ENCODE results near the gene ETV5. TPM values are rescaled to one million over a fixed set of nuclear protein-coding genes. Genes with fewer than 3 reads are reported as not detected.

The ETV5 gene
- total and polyA plus RNA-seq, 10 of the 15 experiments (the other 5 are each of a cell fraction or from before 2014, with no cell fraction given) = 5.0 to 18.4 (median 7.4) TPM

DNA sequence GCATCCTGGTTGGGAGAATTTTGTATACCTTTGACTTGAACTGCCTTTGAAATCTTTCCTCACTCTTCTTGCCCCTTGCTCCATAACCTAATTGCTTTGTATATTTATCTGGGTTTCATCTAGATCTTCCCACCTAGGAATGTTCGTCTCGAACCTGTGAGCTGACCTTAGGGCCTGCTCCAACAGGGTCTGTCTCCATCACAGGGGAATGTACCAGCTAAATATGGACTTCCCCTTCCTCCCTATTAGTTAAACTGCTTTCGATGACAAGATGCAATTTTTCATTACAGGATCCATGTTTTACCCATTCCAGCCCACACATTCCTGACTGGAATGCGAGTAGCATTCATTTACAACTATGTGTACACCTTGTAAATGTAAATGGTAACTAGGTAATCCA, 10.6 kb upstream of the ETV5 start:
- H3K4me2 ChIP-seq (ENCODE audit: control insufficient read depth, insufficient read depth) = no peak overlapping the region
- RAD21 ChIA-PET (ENCODE audit: unreplicated experiment) = no interaction called here
- in situ Hi-C loops (cut with MboI) = no loop called here
- POLR2A ChIA-PET = no interaction called here
- H2AFZ ChIP-seq (ENCODE audit: control insufficient read depth, low read depth, low read length) = no peak overlapping the region
- SMC1A ChIA-PET (ENCODE audit: uncharacterized antibody, unreplicated experiment) = no interaction called here
- DNase-seq (ENCODE audit: low read depth, low spot score) = no peak
- H3K27ac ChIP-seq (ENCODE audit: control insufficient read depth, insufficient read depth) = no peak overlapping the region
- H3K4me1 ChIP-seq (ENCODE audit: control insufficient read depth, insufficient read depth, low read length) = no peaks in the 10 kb centered on the region
- intact Hi-C loops (cut with micrococcal nuclease; ENCODE audit: unreplicated experiment) = no loop called here
- BruUV-seq (replicated peaks) = no TSS peak
- no peak for ATAC-seq
- 42% methylated on average over 4 of the region's 4 CpGs for WGBS (ENCODE audit: insufficient coverage, insufficient replicate concordance, low lambda C conversion rate, missing lambda C conversion rate)
- no peaks in the 10 kb centered on the region for H4K20me1 ChIP-seq (ENCODE audit: control insufficient read depth, insufficient read depth)
- TF ChIP-seq SMAD5 (IDR thresholded peaks at IDR 0.05; ENCODE audit: low read depth) = no peak
- TF ChIP-seq SRF (IDR thresholded peaks at IDR 0.05; ENCODE audit: low read depth in 2 of 2, low read length in 2 of 2) = 0 out of 4 replicates have a peak, but pooled peaks of 1 of the 2 experiments have one; percentile 52
- H3K9me3 ChIP-seq (replicated peaks; ENCODE audit: control insufficient read depth, insufficient read depth, low read length) = no peaks in the 10 kb centered on the region
- CTCF ChIA-PET = no interaction called here
- FAIRE-seq = no peak
- H3K79me2 ChIP-seq (ENCODE audit: control insufficient read depth, insufficient read depth, low read length) = no peaks in the 10 kb centered on the region
- H3K27me3 ChIP-seq (replicated peaks in 1 of 2; ENCODE audit: control insufficient read depth in 2 of 2, insufficient read depth in 2 of 2, low read length in 1 of 2) = peaks cover 5 to 6% of the 10 kb centered on the region in 2 experiments; a peak in 3 of 4 replicates
- H3K9ac ChIP-seq (ENCODE audit: control insufficient read depth, insufficient read depth, low read length) = no peak overlapping the region
- H3K4me3 ChIP-seq = no peak overlapping the region
- H3K36me3 ChIP-seq (ENCODE audit: control insufficient read depth in 2 of 2, insufficient read depth in 2 of 2, low read length in 1 of 2) = no peaks in the 10 kb centered on the region

GRCh38 chr3:186118692-186119091, 9.8 kb upstream of the ETV5 start:
- SMC1A ChIA-PET (ENCODE audit: uncharacterized antibody, unreplicated experiment) = no interaction called here
- intact Hi-C loops (cut with micrococcal nuclease; ENCODE audit: unreplicated experiment) (no loop called here), in situ Hi-C loops (cut with MboI) (no loop called here)
- no TSS peak for BruUV-seq (replicated peaks)
- POLR2A ChIA-PET = interaction anchor here (0.6 kb wide), 1 partner anchor 255 kb away, joined by 8 read pairs; no protein-coding TSS in a partner anchor
- no peak overlapping the region for H3K4me3 ChIP-seq
- no peaks in the 10 kb centered on the region for H4K20me1 ChIP-seq (ENCODE audit: control insufficient read depth, insufficient read depth)
- no peaks in the 10 kb centered on the region for H3K79me2 ChIP-seq (ENCODE audit: control insufficient read depth, insufficient read depth, low read length)
- no peak overlapping the region for H3K9ac ChIP-seq (ENCODE audit: control insufficient read depth, insufficient read depth, low read length)
- DNase-seq (ENCODE audit: low read depth, low spot score) (no peak), FAIRE-seq (no peak), ATAC-seq (0 out of 3 replicates have a peak, but pooled peaks have one; percentile 28)
- H3K9me3 ChIP-seq (replicated peaks; ENCODE audit: control insufficient read depth, insufficient read depth, low read length) = no peaks in the 10 kb centered on the region
- TF ChIP-seq CHD2 (IDR thresholded peaks at IDR 0.05; ENCODE audit: borderline replicate concordance, low read depth, low read length) = no peak
- no peak for TF ChIP-seq RUNX3 (IDR thresholded peaks at IDR 0.05; ENCODE audit: low read length)
- no peak for TF ChIP-seq ZNF24 (IDR thresholded peaks at IDR 0.05)
- TF ChIP-seq SPI1 (IDR thresholded peaks at IDR 0.05; ENCODE audit: borderline replicate concordance, insufficient read depth, low read depth, low read length) = peak; percentile 59; the same call in 1 of the 2 replicates
- TF ChIP-seq POU2F2 (IDR thresholded peaks at IDR 0.05; ENCODE audit: borderline replicate concordance, low read depth, low read length) = no peak
- TF ChIP-seq, protein P1, sequence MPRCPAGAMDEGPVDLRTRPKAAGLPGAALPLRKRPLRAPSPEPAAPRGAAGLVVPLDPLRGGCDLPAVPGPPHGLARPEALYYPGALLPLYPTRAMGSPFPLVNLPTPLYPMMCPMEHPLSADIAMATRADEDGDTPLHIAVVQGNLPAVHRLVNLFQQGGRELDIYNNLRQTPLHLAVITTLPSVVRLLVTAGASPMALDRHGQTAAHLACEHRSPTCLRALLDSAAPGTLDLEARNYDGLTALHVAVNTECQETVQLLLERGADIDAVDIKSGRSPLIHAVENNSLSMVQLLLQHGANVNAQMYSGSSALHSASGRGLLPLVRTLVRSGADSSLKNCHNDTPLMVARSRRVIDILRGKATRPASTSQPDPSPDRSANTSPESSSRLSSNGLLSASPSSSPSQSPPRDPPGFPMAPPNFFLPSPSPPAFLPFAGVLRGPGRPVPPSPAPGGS (IDR thresholded peaks at IDR 0.05; ENCODE audit: borderline replicate concordance, insufficient read depth, low read depth, low read length, poor library complexity, severe bottlenecking) = no peak
- no peaks in the 10 kb centered on the region for H3K4me1 ChIP-seq (ENCODE audit: control insufficient read depth, insufficient read depth, low read length)
- H3K4me2 ChIP-seq (ENCODE audit: control insufficient read depth, insufficient read depth) = no peak overlapping the region
- H3K36me3 ChIP-seq (ENCODE audit: control insufficient read depth in 2 of 2, insufficient read depth in 2 of 2, low read length in 1 of 2) = no peaks in the 10 kb centered on the region
- 45% methylated on average over 5 of the region's 5 CpGs for WGBS (ENCODE audit: insufficient coverage, insufficient replicate concordance, low lambda C conversion rate, missing lambda C conversion rate)
- RAD21 ChIA-PET (ENCODE audit: unreplicated experiment) = interaction anchor here (0.6 to 1.2 kb wide), 2 partner anchors 8 to 139 kb away, joined by 3 to 4 read pairs; no protein-coding TSS in a partner anchor
- peaks cover 5 to 6% of the 10 kb centered on the region in 2 experiments; a peak in 3 of 4 replicates for H3K27me3 ChIP-seq (replicated peaks in 1 of 2; ENCODE audit: control insufficient read depth in 2 of 2, insufficient read depth in 2 of 2, low read length in 1 of 2)
- no peak overlapping the region for H3K27ac ChIP-seq (ENCODE audit: control insufficient read depth, insufficient read depth)
- CTCF ChIA-PET = no interaction called here
- H2AFZ ChIP-seq (ENCODE audit: control insufficient read depth, low read depth, low read length) = no peak overlapping the region

All from GM12878 (cell line).